ENCODE measurements around the gene POC1A.

GRCh38 chr3:52029053-52029452 is 125.2 kb downstream of the POC1A start:
- TF ChIP-seq, protein P1, sequence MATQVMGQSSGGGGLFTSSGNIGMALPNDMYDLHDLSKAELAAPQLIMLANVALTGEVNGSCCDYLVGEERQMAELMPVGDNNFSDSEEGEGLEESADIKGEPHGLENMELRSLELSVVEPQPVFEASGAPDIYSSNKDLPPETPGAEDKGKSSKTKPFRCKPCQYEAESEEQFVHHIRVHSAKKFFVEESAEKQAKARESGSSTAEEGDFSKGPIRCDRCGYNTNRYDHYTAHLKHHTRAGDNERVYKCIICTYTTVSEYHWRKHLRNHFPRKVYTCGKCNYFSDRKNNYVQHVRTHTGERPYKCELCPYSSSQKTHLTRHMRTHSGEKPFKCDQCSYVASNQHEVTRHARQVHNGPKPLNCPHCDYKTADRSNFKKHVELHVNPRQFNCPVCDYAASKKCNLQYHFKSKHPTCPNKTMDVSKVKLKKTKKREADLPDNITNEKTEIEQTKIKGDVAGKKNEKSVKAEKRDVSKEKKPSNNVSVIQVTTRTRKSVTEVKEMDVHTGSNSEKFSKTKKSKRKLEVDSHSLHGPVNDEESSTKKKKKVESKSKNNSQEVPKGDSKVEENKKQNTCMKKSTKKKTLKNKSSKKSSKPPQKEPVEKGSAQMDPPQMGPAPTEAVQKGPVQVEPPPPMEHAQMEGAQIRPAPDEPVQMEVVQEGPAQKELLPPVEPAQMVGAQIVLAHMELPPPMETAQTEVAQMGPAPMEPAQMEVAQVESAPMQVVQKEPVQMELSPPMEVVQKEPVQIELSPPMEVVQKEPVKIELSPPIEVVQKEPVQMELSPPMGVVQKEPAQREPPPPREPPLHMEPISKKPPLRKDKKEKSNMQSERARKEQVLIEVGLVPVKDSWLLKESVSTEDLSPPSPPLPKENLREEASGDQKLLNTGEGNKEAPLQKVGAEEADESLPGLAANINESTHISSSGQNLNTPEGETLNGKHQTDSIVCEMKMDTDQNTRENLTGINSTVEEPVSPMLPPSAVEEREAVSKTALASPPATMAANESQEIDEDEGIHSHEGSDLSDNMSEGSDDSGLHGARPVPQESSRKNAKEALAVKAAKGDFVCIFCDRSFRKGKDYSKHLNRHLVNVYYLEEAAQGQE (IDR thresholded peaks at IDR 0.05; ENCODE audit: borderline replicate concordance), result no peak
- no peak for TF ChIP-seq CTCF (IDR thresholded peaks at IDR 0.05; ENCODE audit: poor library complexity, severe bottlenecking)
- TF ChIP-seq EZH2 (IDR thresholded peaks at IDR 0.05; ENCODE audit: borderline replicate concordance, insufficient read depth, low read length, poor library complexity, severe bottlenecking), result no peak
- no peak for TF ChIP-seq MXI1 (conservative IDR thresholded peaks at IDR 0.05; ENCODE audit: poor library complexity, severe bottlenecking)
- no peak for TF ChIP-seq EP300 (conservative IDR thresholded peaks at IDR 0.05; ENCODE audit: poor library complexity, severe bottlenecking)
- TF ChIP-seq POLR2AphosphoS5 (IDR thresholded peaks at IDR 0.05), result no peak
- no peak for TF ChIP-seq TAF1 (IDR thresholded peaks at IDR 0.05; ENCODE audit: low read depth)
- no peak for TF ChIP-seq RAD21 (conservative IDR thresholded peaks at IDR 0.05)

All from neural cell (in vitro differentiated cells).